Adipocyte (in vitro differentiated cells): ENCODE results near the gene KLF13.
"Not testable (repeated sequence)": the region's sequence is repeated elsewhere in the genome, so short reads cannot be mapped to it uniquely, and the experiment has no call there.

Experiments
- DNase-seq: peaks from one replicate; pipeline ENCODE4 v3.0.0-alpha.2; 2015; ENCODE audit warnings: low read depth
- H3K27me3 ChIP-seq: replicated peaks from 2 replicates; pipeline ENCODE4 v1.7.0; 2013; ENCODE audit warnings: mild to moderate bottlenecking, low read length, moderate library complexity; ENCODE audit not compliant: control insufficient read depth, insufficient read depth
- H3K36me3 ChIP-seq: 2 replicates; pipeline ENCODE4 v1.7.0; 2013; ENCODE audit warnings: low read length, mild to moderate bottlenecking, moderate library complexity; ENCODE audit not compliant: control insufficient read depth, insufficient read depth, severe bottlenecking
- H3K4me1 ChIP-seq: 2 replicates; pipeline ENCODE4 v1.7.0; 2013; ENCODE audit warnings: mild to moderate bottlenecking, low read length, moderate library complexity; ENCODE audit not compliant: control insufficient read depth, insufficient read depth
- H3K4me3 ChIP-seq: 2 replicates; pipeline ENCODE4 v1.7.0; 2013; ENCODE audit warnings: mild to moderate bottlenecking, low read length, moderate library complexity
- H3K9ac ChIP-seq: 2 replicates; pipeline ENCODE4 v1.7.0; 2013; ENCODE audit warnings: mild to moderate bottlenecking, low read length, moderate library complexity
- H3K9me3 ChIP-seq: 2 replicates; pipeline ENCODE4 v1.7.0; 2013; ENCODE audit warnings: mild to moderate bottlenecking, low read length, moderate library complexity; ENCODE audit not compliant: control insufficient read depth

KLF13 gene

GRCh38 chr15:31353931-31354330 lies 27.3 kb downstream of the KLF13 start:
- DNase-seq: peak; percentile 37
- H3K36me3 ChIP-seq: peaks cover 11% of the 10 kb centered on the region
- H3K9ac ChIP-seq: peak overlapping the region; percentile 86
- H3K9me3 ChIP-seq: no peaks in the 10 kb centered on the region
- peak overlapping the region; percentile 15 for H3K4me3 ChIP-seq
- no peaks in the 10 kb centered on the region for H3K27me3 ChIP-seq
- H3K4me1 ChIP-seq: peaks cover 71% of the 10 kb centered on the region

GRCh38 chr15:31356097-31356496 lies 29.5 kb downstream of the KLF13 start:
- H3K9me3 ChIP-seq, H3K27me3 ChIP-seq, H3K4me3 ChIP-seq, H3K9ac ChIP-seq, DNase-seq: not testable (repeated sequence)
- Histone ChIP-seq H3K4me1 (peaks cover 68% of the 10 kb centered on the region), H3K36me3 (peaks cover 14% of the 10 kb centered on the region)

DNA sequence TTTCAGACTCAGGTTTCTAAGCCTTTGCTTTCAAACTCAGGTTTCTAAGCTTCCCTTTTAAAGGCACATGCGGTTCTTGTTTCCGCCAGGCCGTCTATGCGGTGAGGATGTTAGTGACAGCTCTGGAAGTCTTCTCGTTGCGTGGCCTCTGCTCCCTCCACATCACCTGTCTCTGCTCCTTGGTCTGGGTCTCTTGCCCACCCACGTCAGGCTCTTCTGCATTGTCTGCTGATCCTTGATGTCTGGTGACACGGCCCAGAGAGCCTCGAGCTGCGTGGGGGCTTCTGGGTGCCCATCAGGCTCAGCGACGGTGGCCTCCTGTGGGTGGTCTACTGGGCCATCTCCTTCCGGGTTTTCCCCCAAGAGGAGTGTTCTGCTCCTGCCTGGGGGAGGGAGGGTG lies 30.5 kb downstream of the KLF13 start:
- peaks cover 14% of the 10 kb centered on the region for H3K36me3 ChIP-seq
- no peak overlapping the region for H3K9ac ChIP-seq
- H3K9me3 ChIP-seq: no peaks in the 10 kb centered on the region
- H3K27me3 ChIP-seq: no peaks in the 10 kb centered on the region
- peaks cover 70% of the 10 kb centered on the region for H3K4me1 ChIP-seq
- no peak for DNase-seq
- no peak overlapping the region for H3K4me3 ChIP-seq

GRCh38 chr15:31358163-31358562 lies 31.5 kb downstream of the KLF13 start:
- DNase-seq: no peak
- Histone ChIP-seq H3K9me3 (no peaks in the 10 kb centered on the region), H3K36me3 (peaks cover 14% of the 10 kb centered on the region), H3K4me1 (peaks cover 67% of the 10 kb centered on the region), H3K27me3 (no peaks in the 10 kb centered on the region), H3K9ac (no peak overlapping the region), H3K4me3 (no peak overlapping the region)

- no peak for DNase-seq
- Histone ChIP-seq H3K36me3 (peaks cover 14% of the 10 kb centered on the region), H3K9me3 (no peaks in the 10 kb centered on the region), H3K4me3 (no peak overlapping the region), H3K27me3 (no peaks in the 10 kb centered on the region), H3K9ac (peak overlapping the region; percentile 3), H3K4me1 (peaks cover 63% of the 10 kb centered on the region)
Measured at GRCh38 chr15:31358957-31359701, 32.5 kb downstream of the KLF13 start.

DNA sequence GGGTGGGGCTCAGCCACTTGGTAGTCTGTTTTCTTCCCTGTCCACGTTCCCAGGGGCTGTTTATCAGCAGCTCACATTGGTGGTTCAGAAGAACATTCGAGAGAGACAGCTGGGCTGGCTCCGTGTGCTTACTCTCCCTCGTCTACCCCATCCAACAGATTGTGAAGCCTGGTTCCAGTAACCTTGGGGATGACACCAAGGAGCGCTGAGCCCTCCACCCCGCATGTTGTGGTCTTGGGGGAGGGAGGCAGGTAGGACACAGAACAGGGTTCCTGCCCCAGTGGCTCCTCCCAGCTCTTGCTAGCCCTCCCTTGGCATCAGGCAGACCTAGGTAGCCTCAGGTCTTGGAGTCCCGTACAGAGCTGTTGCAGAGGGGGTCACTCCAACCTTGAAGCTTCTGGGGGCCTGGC lies 33.1 kb downstream of the KLF13 start:
- Histone ChIP-seq H3K9ac (peak overlapping the region; percentile 3), H3K9me3 (no peaks in the 10 kb centered on the region), H3K27me3 (no peaks in the 10 kb centered on the region), H3K36me3 (peaks cover 13% of the 10 kb centered on the region), H3K4me1 (peaks cover 65% of the 10 kb centered on the region), H3K4me3 (no peak overlapping the region)
- DNase-seq: no peak

GRCh38 chr15:31360158-31360561 lies 33.5 kb downstream of the KLF13 start:
- Histone ChIP-seq H3K9me3 (no peaks in the 10 kb centered on the region), H3K4me1 (peaks cover 66% of the 10 kb centered on the region), H3K27me3 (no peaks in the 10 kb centered on the region), H3K9ac (no peak overlapping the region), H3K36me3 (peaks cover 9% of the 10 kb centered on the region), H3K4me3 (no peak overlapping the region)
- no peak for DNase-seq

- H3K4me1 ChIP-seq: peaks cover 70% of the 10 kb centered on the region
Measured at GRCh38 chr15:31360843-31361763, 34.5 kb downstream of the KLF13 start.

GRCh38 chr15:31361764-31362515 lies 35.3 kb downstream of the KLF13 start:
- no peak for DNase-seq
- Histone ChIP-seq H3K9me3 (no peaks in the 10 kb centered on the region), H3K36me3 (peaks cover 5% of the 10 kb centered on the region), H3K9ac (no peak overlapping the region), H3K4me1 (peaks cover 78% of the 10 kb centered on the region), H3K27me3 (no peaks in the 10 kb centered on the region), H3K4me3 (no peak overlapping the region)

More at GRCh38 chr15:31360843-31361763, 34.5 kb downstream of the KLF13 start:
- Histone ChIP-seq H3K9ac (peak overlapping the region; percentile 39), H3K27me3 (no peaks in the 10 kb centered on the region), H3K9me3 (no peaks in the 10 kb centered on the region), H3K36me3 (peaks cover 5% of the 10 kb centered on the region), H3K4me3 (no peak overlapping the region)
- no peak for DNase-seq

DNA sequence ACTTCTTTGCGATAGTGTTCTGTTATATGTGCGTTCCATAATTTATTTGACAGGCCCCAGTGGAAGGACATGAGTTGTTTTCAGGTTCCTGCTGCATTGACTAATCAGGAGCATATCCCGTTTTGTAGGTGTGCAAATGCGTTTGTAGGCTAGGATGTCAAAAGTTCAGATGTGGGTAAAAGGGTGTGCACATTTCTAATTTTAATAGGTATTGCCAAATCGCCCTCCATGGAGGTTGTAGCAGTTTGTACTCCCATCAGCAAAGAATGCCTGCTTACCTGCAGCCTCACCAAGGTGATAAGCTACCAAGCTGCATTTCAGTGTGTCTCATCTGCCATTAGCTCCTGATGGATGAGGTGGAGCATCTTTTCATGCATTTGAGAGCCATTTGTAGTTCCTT lies 36.3 kb downstream of the KLF13 start:
- peaks cover 5% of the 10 kb centered on the region for H3K36me3 ChIP-seq
- no peaks in the 10 kb centered on the region for H3K9me3 ChIP-seq
- no peaks in the 10 kb centered on the region for H3K27me3 ChIP-seq
- no peak overlapping the region for H3K4me3 ChIP-seq
- no peak for DNase-seq
- no peak overlapping the region for H3K9ac ChIP-seq
- peaks cover 85% of the 10 kb centered on the region for H3K4me1 ChIP-seq
